ENCODE results near the gene PRDM16.

DNA sequence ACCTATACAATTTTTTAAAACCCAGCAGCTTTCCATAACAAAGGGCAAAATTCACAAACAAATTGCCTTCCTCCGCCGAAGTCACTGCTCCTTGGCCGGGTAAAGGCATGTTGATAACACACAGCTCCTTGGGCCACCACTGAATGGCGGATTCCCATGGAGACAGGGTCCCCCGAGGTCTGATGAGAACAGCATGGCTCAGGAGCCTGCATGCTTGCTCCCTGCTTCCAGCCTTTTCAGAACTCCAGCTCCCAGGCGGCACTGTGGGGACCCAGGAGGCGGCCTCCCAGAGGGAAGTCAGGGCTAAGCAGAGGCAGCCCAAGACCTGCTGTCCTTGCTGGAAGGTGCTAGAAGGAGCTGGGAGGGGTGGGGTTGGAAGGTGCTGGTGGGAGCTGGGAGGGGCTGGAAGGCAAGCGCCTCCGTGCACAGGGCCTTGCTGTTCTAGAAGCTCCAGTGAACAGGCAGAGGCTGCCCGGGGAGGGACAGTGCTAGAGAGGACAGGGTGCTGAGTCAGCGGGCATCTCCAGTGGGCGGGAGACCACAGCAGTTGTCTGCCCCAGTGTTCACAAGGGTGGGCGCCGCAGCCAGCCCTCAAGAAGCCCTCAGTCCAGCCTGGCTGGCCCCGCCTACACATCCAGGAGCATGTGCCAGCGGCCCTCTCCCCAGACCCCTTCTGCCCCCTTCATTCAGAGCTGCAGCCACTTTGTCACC lies 35.1 kb downstream of the PRDM16 start:
- no peak for TF ChIP-seq EZH2 (IDR thresholded peaks at IDR 0.05; ENCODE audit: low read length)
- TF ChIP-seq, protein P1, sequence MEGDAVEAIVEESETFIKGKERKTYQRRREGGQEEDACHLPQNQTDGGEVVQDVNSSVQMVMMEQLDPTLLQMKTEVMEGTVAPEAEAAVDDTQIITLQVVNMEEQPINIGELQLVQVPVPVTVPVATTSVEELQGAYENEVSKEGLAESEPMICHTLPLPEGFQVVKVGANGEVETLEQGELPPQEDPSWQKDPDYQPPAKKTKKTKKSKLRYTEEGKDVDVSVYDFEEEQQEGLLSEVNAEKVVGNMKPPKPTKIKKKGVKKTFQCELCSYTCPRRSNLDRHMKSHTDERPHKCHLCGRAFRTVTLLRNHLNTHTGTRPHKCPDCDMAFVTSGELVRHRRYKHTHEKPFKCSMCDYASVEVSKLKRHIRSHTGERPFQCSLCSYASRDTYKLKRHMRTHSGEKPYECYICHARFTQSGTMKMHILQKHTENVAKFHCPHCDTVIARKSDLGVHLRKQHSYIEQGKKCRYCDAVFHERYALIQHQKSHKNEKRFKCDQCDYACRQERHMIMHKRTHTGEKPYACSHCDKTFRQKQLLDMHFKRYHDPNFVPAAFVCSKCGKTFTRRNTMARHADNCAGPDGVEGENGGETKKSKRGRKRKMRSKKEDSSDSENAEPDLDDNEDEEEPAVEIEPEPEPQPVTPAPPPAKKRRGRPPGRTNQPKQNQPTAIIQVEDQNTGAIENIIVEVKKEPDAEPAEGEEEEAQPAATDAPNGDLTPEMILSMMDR (optimal IDR thresholded peaks at IDR 0.05 in 1 of 3, IDR thresholded peaks at IDR 0.05 in 1 of 3, conservative IDR thresholded peaks at IDR 0.05 in 1 of 3; ENCODE audit: extremely low read depth in 1 of 3, insufficient read depth in 2 of 3, low read length in 3 of 3): no peak
